Immature natural killer cell (primary cell): ENCODE data around the gene IFNGR1. TPM values are rescaled to one million over a fixed set of nuclear protein-coding genes. Genes with fewer than 3 reads are reported as not detected.
"Not testable (repeated sequence)": the region's sequence is repeated elsewhere in the genome, so short reads cannot be mapped to it uniquely, and the experiment has no call there.

Experiments
- DNase-seq, 3 donors: peaks; one replicate each; pipeline ENCODE4 v3.0.0; 2022; ENCODE audit warnings: mixed read lengths in 1 of 3
- H3K27ac Mint-ChIP-seq, 6 donors: one replicate each; pipeline ENCODE4 v1.8.0; 2020; ENCODE audit warnings: mixed read lengths in 6 of 6, mild to moderate bottlenecking in 5 of 6, inconsistent platforms in 4 of 6, moderate library complexity in 3 of 6
- H3K27me3 Mint-ChIP-seq, 3 donors: one replicate each; pipeline ENCODE4 v1.8.0; 2020 to 2021; ENCODE audit warnings: low read depth in 3 of 3, mild to moderate bottlenecking in 3 of 3, mixed read lengths in 3 of 3, moderate library complexity in 3 of 3, inconsistent platforms in 1 of 3
- H3K36me3 Mint-ChIP-seq, 3 donors: one replicate each; pipeline ENCODE4 v1.8.0; 2020; ENCODE audit warnings: mixed read lengths in 3 of 3, inconsistent platforms in 2 of 3, mild to moderate bottlenecking in 2 of 3
- H3K4me1 Mint-ChIP-seq, 2 donors: one replicate each; pipeline ENCODE4 v1.8.0; 2020; ENCODE audit warnings: inconsistent platforms in 2 of 2, mild to moderate bottlenecking in 2 of 2, mixed read lengths in 2 of 2, moderate library complexity in 1 of 2
- H3K4me3 Mint-ChIP-seq, 5 donors: one replicate each; pipeline ENCODE4 v1.8.0; 2020; ENCODE audit warnings: mild to moderate bottlenecking in 5 of 5, mixed read lengths in 5 of 5, inconsistent platforms in 3 of 5, moderate library complexity in 3 of 5
- H3K9me3 Mint-ChIP-seq, 6 donors: one replicate each; pipeline ENCODE4 v1.8.0; 2020; ENCODE audit warnings: mild to moderate bottlenecking in 6 of 6, mixed read lengths in 6 of 6, inconsistent platforms in 4 of 6, moderate library complexity in 3 of 6
- polyA plus RNA-seq, 3 donors: library from polyadenylated mRNA; unstranded; fragments of 300-500 nt; fragmentation: Illumina TruSeq; gene quantifications; one replicate each; pipeline ENCODE4 v1.2.3, GENCODE V29; 2021

IFNGR1 gene
- polyA plus RNA-seq, 3 donors from 2014 or later = 70.4 to 79.3 (median 70.4) TPM

DNA sequence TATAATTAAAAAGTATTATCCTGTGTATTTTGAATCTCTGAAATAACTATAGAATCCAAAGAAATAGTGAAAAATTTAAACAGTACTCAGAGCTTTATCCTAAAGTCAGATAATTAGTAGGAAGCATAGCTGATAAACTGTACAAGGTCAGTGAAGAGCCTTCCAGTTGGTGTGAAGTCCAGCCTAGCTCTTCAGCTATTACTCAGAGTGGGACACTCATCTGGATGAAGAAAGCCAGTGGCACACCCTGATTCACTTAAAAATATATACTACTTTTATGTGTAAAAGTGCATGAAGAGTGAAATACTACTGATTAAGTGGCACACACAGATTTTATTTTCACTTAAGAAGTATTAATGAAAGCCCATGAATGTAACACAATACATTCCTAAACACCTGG, 3.1 kb downstream of the IFNGR1 start:
- H3K9me3 Mint-ChIP-seq = no peaks in the 10 kb centered on the region
- H3K4me1 Mint-ChIP-seq = peaks cover 74 to 85% of the 10 kb centered on the region in 2 donors
- DNase-seq = no peak
- peak overlapping the region in 5 of 6 donors; percentile 59 to 100 (median 99) for H3K27ac Mint-ChIP-seq
- peaks cover 0 to 4% (median 3%) of the 10 kb centered on the region in 3 donors for H3K36me3 Mint-ChIP-seq
- H3K27me3 Mint-ChIP-seq = peaks cover 4 to 12% (median 11%) of the 10 kb centered on the region in 3 donors
- peak overlapping the region; percentile 93 to 100 (median 99) for H3K4me3 Mint-ChIP-seq

DNA sequence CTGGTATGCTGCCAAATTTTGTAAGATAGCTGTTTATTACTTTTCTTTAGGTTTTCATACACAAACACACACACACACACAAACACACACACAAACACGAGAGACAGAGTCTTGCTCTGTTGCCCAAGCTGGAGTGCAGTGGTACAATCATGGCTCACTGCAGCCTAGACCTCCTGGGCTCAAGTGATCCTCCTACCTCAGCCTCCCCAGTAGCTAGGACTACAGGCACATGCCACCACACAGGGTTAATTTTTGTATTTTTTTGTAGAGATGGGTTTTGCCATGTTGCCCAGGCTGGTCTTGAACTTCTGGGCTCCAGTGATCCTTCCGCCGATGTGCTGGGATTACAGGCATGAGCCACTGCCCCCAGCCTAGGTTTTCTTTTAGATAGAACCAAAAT, 3.6 kb downstream of the IFNGR1 start:
- not testable (repeated sequence) for H3K27ac Mint-ChIP-seq, H3K9me3 Mint-ChIP-seq, DNase-seq, H3K36me3 Mint-ChIP-seq
- H3K27me3 Mint-ChIP-seq = peaks cover 4 to 12% (median 11%) of the 10 kb centered on the region in 3 donors
- H3K4me1 Mint-ChIP-seq = peaks cover 78 to 90% of the 10 kb centered on the region in 2 donors
- peak overlapping the region in 2 of 5 donors; percentile 25 to 37 for H3K4me3 Mint-ChIP-seq

DNA sequence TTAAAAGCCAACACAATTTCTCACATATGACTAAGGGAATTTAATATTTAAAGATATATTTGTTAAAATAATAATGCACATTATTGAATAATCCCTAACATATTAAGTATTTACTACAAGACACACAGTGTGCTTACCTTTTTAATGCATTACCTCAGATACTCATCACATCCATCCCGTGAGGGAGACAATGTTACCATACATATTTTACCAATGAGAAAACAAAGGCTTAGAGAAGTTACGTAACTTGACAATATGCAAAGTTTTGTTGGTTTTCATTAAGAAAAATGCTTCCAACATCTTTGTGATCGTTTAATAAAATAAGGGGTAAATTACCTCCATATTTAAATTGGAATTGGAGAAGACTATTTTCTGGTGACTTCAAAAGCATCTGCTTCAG, 4.3 kb downstream of the IFNGR1 start:
- H3K27ac Mint-ChIP-seq = peak overlapping the region in 1 of 6 donors; percentile 8
- no peaks in the 10 kb centered on the region for H3K9me3 Mint-ChIP-seq
- no peak overlapping the region for H3K4me3 Mint-ChIP-seq
- H3K4me1 Mint-ChIP-seq = peaks cover 77 to 91% of the 10 kb centered on the region in 2 donors
- DNase-seq = no peak
- H3K36me3 Mint-ChIP-seq = peaks cover under 1 to 4% (median 3%) of the 10 kb centered on the region in 3 donors
- H3K27me3 Mint-ChIP-seq = peaks cover 4 to 12% (median 11%) of the 10 kb centered on the region in 3 donors

DNA sequence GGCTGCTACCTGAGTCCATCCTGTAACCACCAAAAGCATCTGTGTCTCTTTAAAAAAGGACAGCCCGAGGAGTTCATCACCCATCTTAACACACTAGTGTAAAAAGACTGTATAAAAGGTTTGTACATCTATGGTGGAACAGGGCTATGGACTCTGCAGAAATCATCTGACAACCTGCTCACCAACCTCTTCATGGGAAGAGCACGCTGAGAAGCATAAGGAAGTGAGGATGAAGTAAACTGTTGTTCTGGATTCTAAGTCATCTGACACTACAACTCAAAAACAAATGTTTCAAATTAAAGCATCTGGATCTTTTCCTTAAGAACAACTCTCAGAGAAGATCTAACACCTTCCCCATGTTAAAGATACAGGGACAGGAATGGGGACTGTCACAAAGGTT, 5.4 kb downstream of the IFNGR1 start:
- Mint-ChIP-seq H3K9me3 (no peaks in the 10 kb centered on the region), H3K36me3 (peaks cover 6 to 12% (median 9%) of the 10 kb centered on the region in 3 donors), H3K4me3 (peak overlapping the region in 4 of 5 donors; percentile 4 to 54 (median 26)), H3K4me1 (peaks cover 82 to 94% of the 10 kb centered on the region in 2 donors), H3K27ac (peak overlapping the region in 3 of 6 donors; percentile 2 to 59 (median 21)), H3K27me3 (peaks cover 3 to 11% (median 8%) of the 10 kb centered on the region in 3 donors)
- DNase-seq = no peak

DNA sequence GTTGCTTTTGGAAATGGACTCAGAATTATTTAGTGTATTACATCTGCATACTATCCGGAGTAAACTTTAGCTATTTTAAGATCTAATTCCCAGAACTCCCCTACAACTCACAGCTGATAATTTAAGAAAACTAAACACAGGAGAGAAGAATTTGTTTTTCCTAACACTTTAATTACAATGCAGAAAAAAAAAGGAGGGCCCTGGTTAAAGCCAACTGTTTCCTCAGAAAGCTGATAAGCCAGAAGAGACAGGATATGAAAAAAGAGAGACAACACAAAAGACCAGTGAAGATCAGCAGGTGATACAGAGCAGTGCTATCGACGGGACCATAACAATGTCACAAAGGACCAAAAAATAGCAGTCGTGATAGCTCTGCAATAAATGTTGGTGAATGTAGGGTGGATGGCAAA, 5.8 kb downstream of the IFNGR1 start:
- Mint-ChIP-seq H3K27me3 (peaks cover 0 to 6% (median 4%) of the 10 kb centered on the region in 3 donors), H3K27ac (peak overlapping the region in 5 of 6 donors; percentile 2 to 59 (median 21)), H3K36me3 (peaks cover 6 to 12% (median 6%) of the 10 kb centered on the region in 3 donors), H3K9me3 (no peaks in the 10 kb centered on the region), H3K4me1 (peaks cover 79 to 89% of the 10 kb centered on the region in 2 donors), H3K4me3 (peak overlapping the region; percentile 0 to 54 (median 16))
- no peak for DNase-seq

DNA sequence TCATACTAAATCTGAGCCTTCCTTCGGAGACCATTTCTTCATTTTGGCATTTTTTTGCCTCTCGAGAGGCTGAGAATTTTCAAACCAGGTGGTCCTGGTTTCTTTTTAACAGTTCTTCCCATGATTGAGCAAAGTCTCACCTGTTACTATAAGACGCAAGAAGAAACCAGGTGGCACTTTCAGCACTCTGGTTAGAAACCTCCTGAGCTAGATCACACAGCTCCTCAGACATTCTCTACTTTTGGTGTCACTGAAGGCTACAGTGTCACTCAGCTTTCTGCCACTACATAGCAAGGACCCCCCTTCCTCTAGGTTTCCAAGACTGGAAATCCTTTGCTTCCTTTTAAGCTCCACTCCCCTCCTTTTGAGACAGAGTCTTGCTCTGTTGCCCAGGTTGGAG, 7.3 kb downstream of the IFNGR1 start:
- no peak for DNase-seq
- H3K27ac Mint-ChIP-seq = peak overlapping the region in 2 of 6 donors; percentile 4 to 5
- H3K4me1 Mint-ChIP-seq = peaks cover 74 to 86% of the 10 kb centered on the region in 2 donors
- H3K36me3 Mint-ChIP-seq = peaks cover 13 to 19% (median 14%) of the 10 kb centered on the region in 3 donors
- no peaks in the 10 kb centered on the region for H3K9me3 Mint-ChIP-seq
- H3K4me3 Mint-ChIP-seq = peak overlapping the region in 1 of 5 donors; percentile 50
- H3K27me3 Mint-ChIP-seq = peaks cover 0 to 1% (median 0%) of the 10 kb centered on the region in 3 donors

DNA sequence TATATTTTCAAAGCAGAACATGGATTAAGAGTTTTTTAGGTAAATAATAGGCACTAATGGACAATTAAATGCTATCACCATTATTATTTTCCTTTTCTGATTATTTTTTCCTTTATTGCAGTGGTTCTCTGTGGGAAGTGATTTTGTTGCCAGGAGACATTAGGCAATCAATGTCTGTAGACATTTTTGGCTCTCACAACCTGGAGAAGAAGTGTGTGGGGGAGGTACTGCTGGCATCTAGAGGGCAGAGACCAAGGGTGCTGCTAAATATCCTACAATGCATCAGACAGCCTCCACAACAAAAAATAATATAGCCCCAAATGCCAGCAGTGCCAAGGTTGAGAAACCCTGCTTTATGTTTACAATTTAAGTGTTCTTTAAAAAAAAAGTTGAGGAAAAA, 8.3 kb downstream of the IFNGR1 start:
- DNase-seq = no peak
- Mint-ChIP-seq H3K36me3 (peaks cover 17 to 26% (median 18%) of the 10 kb centered on the region in 3 donors), H3K9me3 (no peaks in the 10 kb centered on the region), H3K4me1 (peaks cover 71 to 81% of the 10 kb centered on the region in 2 donors), H3K27ac (peak overlapping the region in 3 of 6 donors; percentile 18 to 66 (median 62)), H3K27me3 (no peaks in the 10 kb centered on the region), H3K4me3 (no peak overlapping the region)

DNA sequence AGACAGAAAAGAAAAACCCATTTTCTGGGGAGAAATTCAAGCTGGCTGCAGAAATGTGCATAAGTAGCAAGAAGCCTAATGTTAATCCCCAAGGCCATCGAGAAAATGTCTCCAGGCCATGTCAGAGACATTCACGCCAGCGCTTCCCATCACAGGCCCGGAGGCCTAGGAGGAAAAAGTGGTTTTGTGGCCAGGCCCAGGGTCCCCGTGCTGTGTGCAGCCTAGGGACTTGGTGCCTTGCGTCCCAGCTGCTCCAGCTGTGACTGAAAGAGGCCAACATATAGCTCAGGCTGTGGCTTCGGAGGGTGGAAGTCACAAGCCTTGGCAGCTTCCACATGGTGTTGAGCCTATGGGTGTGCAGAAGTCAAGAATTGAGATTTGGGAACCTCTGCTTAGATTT, 10.9 kb downstream of the IFNGR1 start:
- no peaks in the 10 kb centered on the region for H3K9me3 Mint-ChIP-seq
- no peak overlapping the region for H3K4me3 Mint-ChIP-seq
- no peak for DNase-seq
- H3K27ac Mint-ChIP-seq = peak overlapping the region in 1 of 6 donors; percentile 64
- peaks cover 34 to 49% (median 36%) of the 10 kb centered on the region in 3 donors for H3K36me3 Mint-ChIP-seq
- H3K4me1 Mint-ChIP-seq = peaks cover 59% of the 10 kb centered on the region in 2 donors
- H3K27me3 Mint-ChIP-seq = no peaks in the 10 kb centered on the region

DNA sequence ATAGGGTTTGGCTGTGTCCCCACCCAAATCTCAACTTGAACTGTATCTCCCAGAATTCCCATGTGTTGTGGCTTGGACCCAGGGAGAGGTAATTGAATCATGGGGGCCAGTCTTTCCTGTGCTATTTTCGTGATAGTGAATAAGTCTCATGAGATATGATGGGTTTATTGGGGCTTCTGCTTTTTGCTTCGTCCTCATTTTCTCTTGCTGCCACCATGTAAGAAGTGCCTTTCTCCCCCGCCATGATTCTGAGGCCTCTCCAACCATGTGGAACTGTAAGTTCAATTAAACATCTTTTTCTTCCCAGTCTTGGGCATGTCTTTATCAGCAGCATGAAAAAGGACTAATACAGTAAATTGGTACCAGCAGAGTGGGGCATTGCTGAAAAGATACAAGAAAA, 11.7 kb downstream of the IFNGR1 start:
- H3K4me1 Mint-ChIP-seq = peaks cover 52 to 53% of the 10 kb centered on the region in 2 donors
- H3K9me3 Mint-ChIP-seq, DNase-seq, H3K4me3 Mint-ChIP-seq, H3K27me3 Mint-ChIP-seq: not testable (repeated sequence)
- H3K27ac Mint-ChIP-seq = peak overlapping the region in 3 of 6 donors; percentile 2 to 29 (median 8)
- peaks cover 37 to 54% (median 40%) of the 10 kb centered on the region in 3 donors for H3K36me3 Mint-ChIP-seq

DNA sequence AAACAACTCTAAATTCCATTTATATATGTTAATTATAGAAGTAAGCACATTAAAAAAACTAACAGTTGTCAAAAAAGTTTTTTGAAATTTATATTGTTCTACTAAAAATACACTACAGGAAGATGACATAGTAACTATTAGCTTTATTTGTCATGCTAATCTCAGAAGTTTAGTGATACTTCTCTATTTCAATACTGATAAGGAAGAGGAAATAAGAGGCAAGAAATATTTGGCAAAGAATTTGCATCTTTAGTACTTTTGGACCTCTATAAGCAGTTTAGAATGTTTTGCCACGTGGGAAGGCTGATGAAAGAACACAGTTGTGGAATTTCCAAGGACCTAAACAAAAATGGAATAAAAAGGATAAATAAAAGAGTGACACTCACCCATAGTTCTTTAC, 12.6 kb downstream of the IFNGR1 start:
- Mint-ChIP-seq H3K4me3 (no peak overlapping the region), H3K9me3 (no peaks in the 10 kb centered on the region), H3K27me3 (no peaks in the 10 kb centered on the region), H3K27ac (peak overlapping the region in 1 of 6 donors; percentile 50), H3K4me1 (peaks cover 43 to 49% of the 10 kb centered on the region in 2 donors), H3K36me3 (peaks cover 40 to 62% (median 43%) of the 10 kb centered on the region in 3 donors)
- DNase-seq = no peak

DNA sequence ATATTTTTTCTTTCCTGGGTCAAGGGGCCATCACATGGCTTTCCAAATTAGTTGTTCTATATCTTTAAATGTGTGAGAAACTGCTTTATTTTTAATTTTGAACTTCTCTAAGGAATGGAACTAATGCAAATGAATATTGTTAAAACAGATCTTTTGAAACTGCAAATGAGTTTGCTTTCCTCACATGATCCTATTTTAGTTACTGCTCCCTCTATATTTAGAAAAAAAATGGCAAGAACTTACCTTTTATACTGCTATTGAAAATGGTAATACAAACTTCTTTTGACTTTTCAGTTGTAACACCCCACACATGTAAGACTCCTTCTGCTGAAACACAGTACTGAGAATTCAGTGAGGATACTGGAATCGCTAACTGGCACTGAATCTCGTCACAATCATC, 15.9 kb downstream of the IFNGR1 start:
- Mint-ChIP-seq H3K27ac (peak overlapping the region in 1 of 6 donors; percentile 53), H3K4me1 (peaks cover 24 to 28% of the 10 kb centered on the region in 2 donors), H3K4me3 (no peak overlapping the region), H3K9me3 (no peaks in the 10 kb centered on the region), H3K27me3 (peaks cover 0 to 3% (median 0%) of the 10 kb centered on the region in 3 donors), H3K36me3 (peaks cover 46 to 67% (median 49%) of the 10 kb centered on the region in 3 donors)
- no peak for DNase-seq

DNA sequence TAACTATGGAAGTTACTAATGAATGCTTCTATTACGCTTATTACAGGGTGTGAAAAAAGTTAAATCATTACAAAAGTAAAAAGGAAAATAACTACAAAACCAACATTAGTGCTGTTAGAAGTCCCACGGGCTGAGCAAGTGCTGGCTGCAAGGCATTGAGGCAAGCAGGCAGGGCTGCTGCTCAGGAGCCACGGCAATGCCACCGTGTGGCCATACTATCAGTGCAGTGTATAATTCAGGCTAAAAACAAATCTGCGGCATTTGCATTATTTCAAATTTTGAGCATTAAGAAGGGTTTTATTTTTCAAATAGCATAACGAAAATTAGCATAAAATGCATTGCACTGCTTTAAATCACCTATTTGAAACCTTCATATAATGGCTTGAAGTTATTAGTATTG, 17.1 kb downstream of the IFNGR1 start:
- peaks cover 45 to 66% (median 48%) of the 10 kb centered on the region in 3 donors for H3K36me3 Mint-ChIP-seq
- no peaks in the 10 kb centered on the region for H3K9me3 Mint-ChIP-seq
- no peak overlapping the region for H3K4me3 Mint-ChIP-seq
- peaks cover 26 to 27% of the 10 kb centered on the region in 2 donors for H3K4me1 Mint-ChIP-seq
- no peak for DNase-seq
- peak overlapping the region in 2 of 6 donors; percentile 12 to 37 for H3K27ac Mint-ChIP-seq
- peaks cover 0 to 3% (median under 1%) of the 10 kb centered on the region in 3 donors for H3K27me3 Mint-ChIP-seq

DNA sequence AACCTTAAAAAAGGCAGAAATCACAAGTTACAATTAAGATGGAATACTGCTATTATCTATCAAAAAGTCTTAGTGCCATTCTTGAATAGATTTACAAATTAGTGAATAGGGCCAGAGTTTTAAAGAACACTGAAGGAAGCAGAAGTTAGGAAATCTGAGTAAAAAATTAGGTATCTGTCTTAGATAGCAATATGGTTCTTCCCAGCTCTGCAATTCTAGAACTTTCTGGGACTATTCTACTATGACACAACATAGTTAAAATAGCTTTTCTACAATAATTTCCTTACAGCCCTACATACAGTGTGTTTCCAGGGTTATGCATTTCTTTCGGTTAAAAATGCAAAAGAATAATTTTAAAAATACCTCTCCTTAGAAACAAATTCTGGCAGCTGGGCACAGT, 18.2 kb downstream of the IFNGR1 start:
- H3K9me3 Mint-ChIP-seq = no peaks in the 10 kb centered on the region
- H3K27me3 Mint-ChIP-seq = peaks cover 0 to 4% (median 3%) of the 10 kb centered on the region in 3 donors
- peaks cover 30 to 32% of the 10 kb centered on the region in 2 donors for H3K4me1 Mint-ChIP-seq
- DNase-seq = no peak
- no peak overlapping the region for H3K4me3 Mint-ChIP-seq
- H3K27ac Mint-ChIP-seq = peak overlapping the region in 2 of 6 donors; percentile 34 to 57
- H3K36me3 Mint-ChIP-seq = peaks cover 40 to 62% (median 43%) of the 10 kb centered on the region in 3 donors

DNA sequence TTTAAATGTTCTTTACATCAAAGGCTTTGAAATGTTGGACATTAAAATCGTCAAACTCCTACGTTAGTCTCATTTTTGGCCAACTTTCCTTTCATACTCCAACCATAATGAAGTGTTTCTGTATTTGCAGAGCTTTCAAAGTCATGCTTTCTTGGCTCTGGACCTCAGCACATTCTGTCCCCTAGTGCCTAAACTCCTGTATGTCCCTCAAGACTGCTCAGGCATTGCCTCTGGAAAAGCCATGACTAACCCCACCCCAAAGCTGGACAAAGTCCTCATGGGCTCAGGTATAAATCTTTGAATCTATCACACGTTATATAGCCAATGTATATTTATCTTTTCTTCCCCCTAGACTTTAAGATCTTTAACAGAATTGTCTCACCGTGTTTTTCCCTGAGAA, 18.9 kb downstream of the IFNGR1 start:
- Mint-ChIP-seq H3K36me3 (peaks cover 37 to 57% (median 40%) of the 10 kb centered on the region in 3 donors), H3K27me3 (peaks cover 0 to 5% (median 3%) of the 10 kb centered on the region in 3 donors), H3K4me3 (no peak overlapping the region), H3K27ac (no peak overlapping the region), H3K9me3 (no peaks in the 10 kb centered on the region), H3K4me1 (peaks cover 36 to 37% of the 10 kb centered on the region in 2 donors)
- no peak for DNase-seq
